MCF 10A (cell line): ENCODE data around the gene MARS1. TPM values are rescaled to one million over a fixed set of nuclear protein-coding genes. Genes with fewer than 3 reads are reported as not detected.

Source experiments
- BruUV-seq: library from RNA; stranded (reverse); fragments of 400-500 nt; replicated peaks from 2 replicates; lab custom pipeline; 2021; lab: Mats Ljungman, UMichigan
- CTCF ChIA-PET: fragments of 300-600 bp; sonication (Branson Sonifier 250); formaldehyde crosslinking; extraction: SDS; loops from one replicate; lab custom pipeline; 2021; ENCODE audit warnings: antibody characterized with exemption, inconsistent platforms; lab: Yijun Ruan, JAX
- POLR2A ChIA-PET: fragments of 300-600, 350-650 bp; sonication (Branson Sonifier 250); formaldehyde crosslinking; extraction: SDS; loops from one replicate; lab custom pipeline; 2020; ENCODE audit warnings: antibody characterized with exemption, inconsistent platforms; lab: Yijun Ruan, JAX
- DNase-seq: peaks from one replicate; pipeline ENCODE4 v3.0.0-alpha.2; 2018; ENCODE audit not compliant: unreplicated experiment
- H3K27ac Mint-ChIP-seq: one replicate; pipeline ENCODE4 v1.8.0; 2022; ENCODE audit warnings: mild to moderate bottlenecking, low read depth, mixed read lengths; ENCODE audit not compliant: unreplicated experiment
- H3K27me3 Mint-ChIP-seq: one replicate; pipeline ENCODE4 v1.8.0; 2022; ENCODE audit warnings: mixed read lengths; ENCODE audit not compliant: insufficient read depth, unreplicated experiment
- H3K36me3 Mint-ChIP-seq: one replicate; pipeline ENCODE4 v1.8.0; 2022; ENCODE audit warnings: mild to moderate bottlenecking, moderate library complexity, mixed read lengths; ENCODE audit not compliant: insufficient read depth, unreplicated experiment
- H3K4me1 Mint-ChIP-seq: one replicate; pipeline ENCODE4 v1.8.0; 2022; ENCODE audit warnings: mixed read lengths; ENCODE audit not compliant: insufficient read depth, unreplicated experiment
- H3K4me3 Mint-ChIP-seq: one replicate; pipeline ENCODE4 v1.8.0; 2022; ENCODE audit warnings: mild to moderate bottlenecking, moderate library complexity, mixed read lengths; ENCODE audit not compliant: unreplicated experiment
- H3K9me3 Mint-ChIP-seq: one replicate; pipeline ENCODE4 v1.8.0; 2022; ENCODE audit warnings: mixed read lengths; ENCODE audit not compliant: unreplicated experiment
- CTCF ChIP-seq: fragments of 200-600 bp; IDR thresholded peaks from one replicate; pipeline ENCODE4 v1.8.0; 2022; ENCODE audit warnings: antibody characterized with exemption, mild to moderate bottlenecking; ENCODE audit not compliant: unreplicated experiment
- intact Hi-C: fragments of 100-400 bp; cut with micrococcal nuclease; formaldehyde crosslinking; loops from 2 replicates; pipeline ENCODE4 v1.14.1; 2022
- total RNA-seq: library from RNA; stranded (reverse); gene quantifications from 2 replicates; pipeline ENCODE4 v1.2.3, GENCODE V29; 2022

Gene MARS1
- total RNA-seq, 1 experiment from 2014 or later, result 762 TPM

- no peak for DNase-seq
- intact Hi-C loops, result no loop called here
- no peaks in the 10 kb centered on the region for H3K9me3 Mint-ChIP-seq
- H3K4me1 Mint-ChIP-seq, result no peaks in the 10 kb centered on the region
- CTCF ChIA-PET, result no interaction called here
- no TSS peak for BruUV-seq
- H3K27me3 Mint-ChIP-seq, result no peaks in the 10 kb centered on the region
- POLR2A ChIA-PET, result interaction anchor here (0.7 to 3.2 kb wide), 4 partner anchors 11 to 16 kb away, joined by 4 to 14 read pairs (median 5); partner anchors contain the start of genes DCTN2 and DDIT3
- no peak overlapping the region for H3K4me3 Mint-ChIP-seq
- TF ChIP-seq CTCF, result no peak
- H3K36me3 Mint-ChIP-seq, result peaks cover 60% of the 10 kb centered on the region
- no peak overlapping the region for H3K27ac Mint-ChIP-seq
Measured at GRCh38 chr12:57535764-57536596, 48.1 kb downstream of the MARS1 start.

GRCh38 chr12:57536597-57536942 lies 48.7 kb downstream of the MARS1 start:
- H3K27ac Mint-ChIP-seq, result no peak overlapping the region
- peaks cover 60% of the 10 kb centered on the region for H3K36me3 Mint-ChIP-seq
- no peak for TF ChIP-seq CTCF
- ChIA-PET POLR2A (interaction anchor here (0.7 to 3.2 kb wide), 3 partner anchors 10 to 12 kb away, joined by 4 to 14 read pairs (median 5); partner anchors contain the start of gene DCTN2), CTCF (no interaction called here)
- intact Hi-C loops, result no loop called here
- H3K4me3 Mint-ChIP-seq, result no peak overlapping the region
- no peaks in the 10 kb centered on the region for H3K9me3 Mint-ChIP-seq
- H3K27me3 Mint-ChIP-seq, result no peaks in the 10 kb centered on the region
- no TSS peak for BruUV-seq
- no peaks in the 10 kb centered on the region for H3K4me1 Mint-ChIP-seq
- DNase-seq, result no peak

- ChIA-PET POLR2A (interaction anchor here (2.0 kb wide), 1 partner anchor 16 kb away, joined by 12 read pairs; the partner anchor contains the start of gene MBD6), CTCF (interaction anchor here (0.7 to 1.3 kb wide), 3 partner anchors 13 to 81 kb away, joined by 3 read pairs; no protein-coding TSS in a partner anchor)
- Mint-ChIP-seq H3K4me1 (no peaks in the 10 kb centered on the region), H3K36me3 (peaks cover 56% of the 10 kb centered on the region), H3K27ac (peak overlapping the region; percentile 15), H3K27me3 (no peaks in the 10 kb centered on the region), H3K9me3 (no peaks in the 10 kb centered on the region), H3K4me3 (no peak overlapping the region)
- no peak for DNase-seq
- no peak for TF ChIP-seq CTCF
- BruUV-seq, result no TSS peak
- intact Hi-C loops, result no loop called here
Measured at GRCh38 chr12:57539134-57539768, 51.4 kb downstream of the MARS1 start.

- intact Hi-C loops, result no loop called here
- CTCF ChIA-PET, result interaction anchor here (0.7 to 1.3 kb wide), 3 partner anchors 12 to 85 kb away, joined by 3 to 4 read pairs (median 3); no protein-coding TSS in a partner anchor
- Mint-ChIP-seq H3K27me3 (no peaks in the 10 kb centered on the region), H3K9me3 (no peaks in the 10 kb centered on the region), H3K4me1 (peaks cover 14% of the 10 kb centered on the region), H3K27ac (no peak overlapping the region), H3K36me3 (peaks cover 47% of the 10 kb centered on the region), H3K4me3 (no peak overlapping the region)
- no peak for DNase-seq
- BruUV-seq, result no TSS peak
- TF ChIP-seq CTCF, result no peak
- POLR2A ChIA-PET, result interaction anchor here (0.6 to 1.5 kb wide), 3 partner anchors 9 to 478 kb away, joined by 3 to 6 read pairs (median 5); no protein-coding TSS in a partner anchor
Measured at GRCh38 chr12:57541001-57541400, 53.1 kb downstream of the MARS1 start.
